IMR-90 (cell line): Measurements from ENCODE around the gene SIGLEC14. TPM values are rescaled to one million over a fixed set of nuclear protein-coding genes. Genes with fewer than 3 reads are reported as not detected.

Source experiments
- ATAC-seq: fragments of 200-7000 bp; cut with Tn5 transposase; 2 replicates; pipeline ENCODE4 v1.9.1; 2020; ENCODE audit warnings: low read depth, mild to moderate bottlenecking, moderate library complexity
- BruUV-seq: library from RNA; stranded (reverse); fragments of 400-500 nt; replicated peaks from 2 replicates; lab custom pipeline; 2021; lab: Mats Ljungman, UMichigan
- CTCF ChIA-PET: fragments of 300-600 bp; formaldehyde crosslinking; extraction: SDS; loops from one replicate; lab custom pipeline; 2021; ENCODE audit warnings: antibody characterized with exemption; lab: Yijun Ruan, JAX
- POLR2A ChIA-PET: fragments of 300-600 bp; sonication (Branson Sonifier 250); formaldehyde crosslinking; loops from one replicate; lab custom pipeline; 2022; ENCODE audit warnings: antibody characterized with exemption; ENCODE audit not compliant: unreplicated experiment; lab: Charles Lee
- DNase-seq: peaks from one replicate; pipeline ENCODE4 v3.0.0; 2013
- H2AFZ ChIP-seq: replicated peaks from 2 replicates; pipeline ENCODE3; 2013; ENCODE audit warnings: low read length, mild to moderate bottlenecking; ENCODE audit not compliant: poor library complexity
- H2AK5ac ChIP-seq: 2 replicates; pipeline ENCODE4 v1.6.1; 2013; ENCODE audit warnings: low read depth, low read length, inconsistent platforms
- H2AK9ac ChIP-seq: replicated peaks from 2 replicates; pipeline ENCODE3; 2013; ENCODE audit warnings: mild to moderate bottlenecking, low read depth, low read length, moderate library complexity; ENCODE audit not compliant: poor library complexity
- H2BK120ac ChIP-seq: 2 replicates; pipeline ENCODE4 v1.6.1; 2013; ENCODE audit warnings: low read depth, low read length, inconsistent platforms
- H2BK15ac ChIP-seq: 3 replicates; pipeline ENCODE4 v1.6.1; 2013; ENCODE audit warnings: low read depth, low read length, inconsistent platforms
- H2BK20ac ChIP-seq: 2 replicates; pipeline ENCODE4 v1.6.1; 2013; ENCODE audit warnings: low read depth, mild to moderate bottlenecking, inconsistent platforms, low read length, moderate library complexity
- H2BK5ac ChIP-seq: 2 replicates; pipeline ENCODE4 v1.6.1; 2013; ENCODE audit warnings: mild to moderate bottlenecking, low read depth, low read length, inconsistent platforms; ENCODE audit not compliant: poor library complexity, severe bottlenecking
- H3K14ac ChIP-seq: replicated peaks from 2 replicates; pipeline ENCODE4 v1.6.1; 2013; ENCODE audit warnings: low read depth, low read length, inconsistent platforms
- H3K18ac ChIP-seq: 2 replicates; pipeline ENCODE4 v1.6.1; 2013; ENCODE audit warnings: low read depth, low read length, control low read depth
- H3K23ac ChIP-seq: 2 replicates; pipeline ENCODE4 v1.6.1; 2013; ENCODE audit warnings: low read depth, low read length, inconsistent platforms
- H3K27ac ChIP-seq: 2 replicates; pipeline ENCODE4 v1.5.1; 2013; ENCODE audit warnings: mild to moderate bottlenecking, control low read depth, low read length; ENCODE audit not compliant: insufficient read depth
- H3K27me3 ChIP-seq: 2 replicates; pipeline ENCODE4 v1.6.1; 2013; ENCODE audit warnings: low read length; ENCODE audit not compliant: control insufficient read depth, insufficient read depth
- H3K36me3 ChIP-seq: 2 replicates; pipeline ENCODE4 v1.6.1; 2013; ENCODE audit warnings: low read length, mixed read lengths; ENCODE audit not compliant: control insufficient read depth, insufficient read depth
- H3K4ac ChIP-seq: 2 replicates; pipeline ENCODE4 v1.6.1; 2013; ENCODE audit warnings: low read depth, low read length, inconsistent platforms
- H3K4me1 ChIP-seq: 2 replicates; pipeline ENCODE4 v1.6.1; 2013; ENCODE audit warnings: low read length, mixed read lengths; ENCODE audit not compliant: control insufficient read depth, insufficient read depth
- H3K4me2 ChIP-seq: 2 replicates; pipeline ENCODE4 v1.6.1; 2013; ENCODE audit warnings: low read depth, mild to moderate bottlenecking, control low read depth, low read length, moderate library complexity
- H3K4me3 ChIP-seq: 2 replicates; pipeline ENCODE4 v1.5.1; 2013; ENCODE audit warnings: low read depth, mild to moderate bottlenecking, control low read depth, low read length, moderate library complexity; ENCODE audit not compliant: insufficient read depth
- H3K56ac ChIP-seq: 2 replicates; pipeline ENCODE4 v1.6.1; 2013; ENCODE audit warnings: low read length, inconsistent platforms; ENCODE audit not compliant: insufficient read depth; ENCODE audit errors: extremely low read depth
- H3K79me1 ChIP-seq, 2 experiments: 2 replicates each; pipeline ENCODE4 v1.6.1; 2013; ENCODE audit warnings: low read length in 2 of 2, inconsistent platforms in 1 of 2, low read depth in 1 of 2
- H3K9ac ChIP-seq: 2 replicates; pipeline ENCODE4 v1.6.1; 2013; ENCODE audit warnings: low read depth, low read length, control low read depth
- H3K9me1 ChIP-seq: 2 replicates; pipeline ENCODE4 v1.6.1; 2013; ENCODE audit warnings: low read length, inconsistent platforms; ENCODE audit not compliant: insufficient read depth
- H3K9me3 ChIP-seq: 2 replicates; pipeline ENCODE4 v1.6.1; 2013; ENCODE audit warnings: low read length; ENCODE audit not compliant: control insufficient read depth, insufficient read depth
- H4K20me1 ChIP-seq: 2 replicates; pipeline ENCODE4 v1.6.1; 2013; ENCODE audit warnings: low read length, inconsistent platforms; ENCODE audit not compliant: insufficient read depth
- H4K5ac ChIP-seq: 2 replicates; pipeline ENCODE4 v1.6.1; 2013; ENCODE audit warnings: mild to moderate bottlenecking, low read depth, low read length, control low read depth
- H4K8ac ChIP-seq, 2 experiments: 2 replicates each; pipeline ENCODE4 v1.6.1; 2013; ENCODE audit warnings: low read depth in 2 of 2, low read length in 2 of 2, control low read depth in 1 of 2, inconsistent platforms in 1 of 2
- H4K91ac ChIP-seq: 2 replicates; pipeline ENCODE4 v1.6.1; 2013; ENCODE audit warnings: low read depth, low read length, inconsistent platforms; ENCODE audit not compliant: insufficient read depth
- CHD1 ChIP-seq: IDR thresholded peaks from 2 replicates; pipeline ENCODE4 v1.6.1; 2012; ENCODE audit warnings: low read depth, low read length, improper control_type of control experiment
- MAFK ChIP-seq: IDR thresholded peaks from 2 replicates; pipeline ENCODE4 v1.6.1; 2012; ENCODE audit warnings: low read depth, low read length, improper control_type of control experiment
- NFE2L2 ChIP-seq: fragments of 150-350 bp; IDR thresholded peaks from 2 replicates; pipeline ENCODE4 v1.6.1; 2016; ENCODE audit warnings: low read depth, mild to moderate bottlenecking, low read length
- POLR2A ChIP-seq: IDR thresholded peaks from 2 replicates; pipeline ENCODE4 v1.6.1; 2012; ENCODE audit warnings: mild to moderate bottlenecking, low read depth, low read length
- RCOR1 ChIP-seq: IDR thresholded peaks from 2 replicates; pipeline ENCODE4 v1.6.1; 2012; ENCODE audit warnings: mild to moderate bottlenecking, low read length, improper control_type of control experiment; ENCODE audit not compliant: insufficient replicate concordance
- WGBS, 2 experiments: methylation state at CpG; one replicate each; pipeline versions ENCODE4 v1.1.5 to v1.1.7; 2013; ENCODE audit warnings: missing lambda C conversion rate in 2 of 2; ENCODE audit not compliant: insufficient read length in 1 of 2; ENCODE audit errors: extremely low coverage in 2 of 2; 5-methylcytosine and 5-hydroxymethylcytosine counted together
- dilution Hi-C: fragments of 300-500 bp; cut with HindIII; formaldehyde crosslinking; loops from one replicate; pipeline ENCODE4 v1.14.3; 2018; ENCODE audit warnings: low sequenced_read_pairs; ENCODE audit not compliant: unreplicated experiment
- in situ Hi-C: fragments of 300-500 bp; cut with MboI; formaldehyde crosslinking; loops from 3 replicates; pipeline ENCODE4 v1.14.3; 2019; ENCODE audit warnings: low sequenced_read_pairs, inconsistent platforms, mixed read lengths
- intact Hi-C: fragments of 100-400 bp; cut with micrococcal nuclease; formaldehyde crosslinking; loops from 2 replicates; pipeline ENCODE4 v1.10.0; 2022
- polyA plus RNA-seq, 3 experiments: library from polyadenylated mRNA; depleted of rRNA; stranded (reverse); fragments of >200 nt; gene quantifications; 2 replicates each; pipeline ENCODE4 v1.2.3, GENCODE V29; 2012; ENCODE audit warnings: low replicate concordance in 1 of 3
- total RNA-seq: library from RNA; depleted of rRNA; stranded (reverse); fragments of >200 nt; gene quantifications from 2 replicates; pipeline ENCODE4 v1.2.3, GENCODE V29; 2012
- TF ChIP-seq, protein P1 (sequence below): fragments of 150-350 bp; IDR thresholded peaks from 2 replicates; pipeline ENCODE4 v1.6.1; 2016; ENCODE audit warnings: low read depth, mild to moderate bottlenecking, low read length, moderate library complexity, borderline replicate concordance

SIGLEC14 gene
- total and polyA plus RNA-seq, 2 of the 4 experiments (the other 2 are of a cell fraction), result not detected

DNA sequence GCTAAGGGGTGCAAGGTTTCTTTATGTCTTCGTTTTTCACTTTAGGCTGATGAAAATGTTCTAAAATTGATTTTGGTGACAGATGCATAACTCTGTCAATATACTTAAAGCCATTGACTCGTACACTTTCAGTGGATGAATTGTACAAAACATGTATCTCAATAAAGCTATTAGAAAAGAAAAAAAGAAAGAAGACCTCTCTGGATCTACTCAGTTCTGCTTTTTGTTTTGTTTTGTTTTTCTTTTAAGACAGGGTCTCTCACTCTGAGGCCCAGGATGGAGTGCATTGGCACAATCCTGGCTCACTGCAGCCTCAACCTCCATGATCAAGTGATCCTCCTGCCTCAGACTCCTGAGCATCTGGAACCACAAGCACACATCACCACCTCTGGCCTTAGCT lies 19.9 kb downstream of the SIGLEC14 start:
- no peaks in the 10 kb centered on the region for H3K9me3 ChIP-seq
- POLR2A ChIA-PET, result no interaction called here
- DNase-seq, result no peak
- H2AFZ ChIP-seq, result no peak overlapping the region
- TF ChIP-seq, protein P1, sequence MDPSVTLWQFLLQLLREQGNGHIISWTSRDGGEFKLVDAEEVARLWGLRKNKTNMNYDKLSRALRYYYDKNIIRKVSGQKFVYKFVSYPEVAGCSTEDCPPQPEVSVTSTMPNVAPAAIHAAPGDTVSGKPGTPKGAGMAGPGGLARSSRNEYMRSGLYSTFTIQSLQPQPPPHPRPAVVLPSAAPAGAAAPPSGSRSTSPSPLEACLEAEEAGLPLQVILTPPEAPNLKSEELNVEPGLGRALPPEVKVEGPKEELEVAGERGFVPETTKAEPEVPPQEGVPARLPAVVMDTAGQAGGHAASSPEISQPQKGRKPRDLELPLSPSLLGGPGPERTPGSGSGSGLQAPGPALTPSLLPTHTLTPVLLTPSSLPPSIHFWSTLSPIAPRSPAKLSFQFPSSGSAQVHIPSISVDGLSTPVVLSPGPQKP, result no peak
- TF ChIP-seq MAFK (no peak), NFE2L2 (no peak), CHD1 (no peak), RCOR1 (no peak), POLR2A (no peak)
- H4K5ac ChIP-seq, result no peak overlapping the region
- H4K20me1 ChIP-seq, result no peaks in the 10 kb centered on the region
- intact Hi-C loops, result no loop called here
- no peaks in the 10 kb centered on the region for H3K36me3 ChIP-seq
- no peak overlapping the region for H3K56ac ChIP-seq
- no peaks in the 10 kb centered on the region for H3K4me1 ChIP-seq
- no peak overlapping the region for H3K4ac ChIP-seq
- CTCF ChIA-PET, result no interaction called here
- WGBS, 2 experiments, result no CpG with 5 or more reads among the region's 2 CpGs
- no peaks in the 10 kb centered on the region for H3K27me3 ChIP-seq
- no peak overlapping the region for H2BK5ac ChIP-seq
- no peak overlapping the region for H3K27ac ChIP-seq
- H3K23ac ChIP-seq, result no peak overlapping the region
- dilution Hi-C loops, result no loop called here
- no peaks in the 10 kb centered on the region for H3K79me1 ChIP-seq
- H2BK15ac ChIP-seq, result no peak overlapping the region
- H3K9me1 ChIP-seq, result no peaks in the 10 kb centered on the region
- no peak overlapping the region for H2AK9ac ChIP-seq
- no peak overlapping the region for H3K9ac ChIP-seq
- no peak for ATAC-seq
- H3K4me3 ChIP-seq, result no peak overlapping the region
- no peak overlapping the region for H2BK20ac ChIP-seq
- in situ Hi-C loops, result no loop called here
- H3K4me2 ChIP-seq, result no peak overlapping the region
- H2BK120ac ChIP-seq, result no peak overlapping the region
- H3K14ac ChIP-seq, result no peak overlapping the region
- BruUV-seq, result no TSS peak
- H4K8ac ChIP-seq, result no peak overlapping the region
- no peak overlapping the region for H2AK5ac ChIP-seq
- no peak overlapping the region for H3K18ac ChIP-seq
- no peak overlapping the region for H4K91ac ChIP-seq
